Head of caudate nucleus (tissue), 42 donors: ENCODE data around the gene SCG3.

ENCODE experiments used
- DNase-seq, 42 donors: peaks; one replicate each; pipeline versions ENCODE4 v3.0.0 to v3.0.0-alpha.2; 2020 to 2021; ENCODE audit warnings: mixed read lengths in 7 of 42
- intact Hi-C: fragments of 100-400 bp; cut with DNase I; formaldehyde crosslinking; loops from one replicate; pipeline ENCODE4 v1.15.0; 2022

SCG3 gene

GRCh38 chr15:51675234-51675633 is 6.1 kb upstream of the SCG3 start:
- DNase-seq: no peak
- intact Hi-C loops: no loop called here

- intact Hi-C loops: no loop called here
- DNase-seq: no peak
Observed at GRCh38 chr15:51677021-51677420, 4.3 kb upstream of the SCG3 start.

GRCh38 chr15:51677452-51677851 is 3.9 kb upstream of the SCG3 start:
- DNase-seq: peak in 12 of 42 donors; percentile 6 to 51 (median 22)
- intact Hi-C loops: no loop called here

DNA sequence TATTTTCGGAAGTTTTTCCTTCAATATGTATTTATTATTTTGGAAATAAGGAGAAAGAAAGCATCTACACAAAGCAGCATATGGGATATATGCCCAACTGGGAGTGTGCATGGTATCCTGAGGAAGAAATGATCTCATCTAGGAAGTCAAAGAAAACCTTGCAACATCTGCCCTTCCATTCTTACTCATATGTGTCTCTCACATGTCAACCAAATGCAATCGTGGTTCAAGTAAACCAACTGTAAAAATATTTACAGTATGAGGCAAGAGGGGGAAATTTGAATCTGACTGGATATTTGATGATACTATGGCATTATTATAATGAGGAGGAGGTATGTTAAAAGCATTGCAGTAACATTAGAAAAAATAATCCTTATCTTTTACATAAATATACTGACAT is 3.2 kb upstream of the SCG3 start:
- no peak for DNase-seq
- intact Hi-C loops: no loop called here

- DNase-seq: peak in 15 of 42 donors; percentile 18 to 68 (median 36)
Observed at GRCh38 chr15:51680321-51680720, 982 bp upstream of the SCG3 start.

GRCh38 chr15:51687565-51687964 is 6.3 kb downstream of the SCG3 start:
- intact Hi-C loops: no loop called here
- no peak for DNase-seq

More at GRCh38 chr15:51680321-51680720, 982 bp upstream of the SCG3 start:
- intact Hi-C loops: no loop called here

DNA sequence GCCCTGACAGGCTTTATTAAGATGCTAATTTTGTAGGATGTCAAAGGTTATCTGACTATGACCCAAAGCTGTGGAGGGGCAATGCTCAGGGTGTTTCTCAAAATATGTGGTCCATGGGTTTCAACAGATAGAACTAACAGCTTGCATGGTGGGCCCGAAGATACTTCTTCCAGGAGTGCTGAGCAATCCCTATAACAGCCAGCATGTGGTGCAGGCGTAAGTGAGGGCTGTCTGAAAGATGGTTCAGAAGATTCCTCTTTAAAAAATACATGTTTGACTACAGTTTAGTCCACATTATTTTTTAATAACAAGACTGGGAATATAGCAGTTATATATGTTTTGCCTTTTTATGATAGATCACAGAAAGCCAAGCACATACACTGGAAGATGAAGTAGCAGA is 7.6 kb downstream of the SCG3 start:
- intact Hi-C loops: no loop called here
- DNase-seq: no peak

DNA sequence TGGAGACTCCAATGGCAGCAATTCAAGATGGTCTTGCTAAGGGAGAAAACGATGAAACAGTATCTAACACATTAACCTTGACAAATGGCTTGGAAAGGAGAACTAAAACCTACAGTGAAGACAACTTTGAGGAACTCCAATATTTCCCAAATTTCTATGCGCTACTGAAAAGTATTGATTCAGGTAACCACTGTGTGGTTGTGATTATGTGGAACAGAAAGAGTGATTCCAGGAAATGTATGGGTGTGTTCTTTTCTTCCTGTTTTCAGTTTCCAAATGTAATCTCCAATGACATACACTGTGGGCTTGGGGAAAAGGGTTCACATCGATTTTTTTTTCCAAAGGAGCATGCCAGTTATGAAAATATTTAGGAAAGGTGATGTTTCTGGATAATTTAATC is 10.9 kb downstream of the SCG3 start:
- intact Hi-C loops: no loop called here
- DNase-seq: no peak

DNA sequence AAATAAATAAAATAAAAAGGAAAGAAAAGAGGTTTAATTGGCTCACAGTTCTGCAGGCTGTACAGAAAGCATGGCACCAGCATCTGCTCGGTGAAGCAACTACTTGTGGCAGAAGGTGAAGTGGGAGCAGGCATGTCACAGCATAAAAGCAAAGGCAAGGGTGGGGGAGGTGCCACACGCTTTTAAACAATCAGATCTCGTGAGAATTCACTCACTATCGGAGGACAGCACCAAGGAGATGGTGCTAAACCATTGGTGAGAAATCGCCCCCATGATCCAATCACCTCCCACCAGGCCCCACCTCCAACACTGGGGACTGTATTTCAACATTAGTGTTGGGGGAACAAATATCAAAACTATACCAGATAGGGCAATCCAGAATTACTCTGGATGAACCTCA is 15.3 kb downstream of the SCG3 start:
- no peak for DNase-seq
- intact Hi-C loops: no loop called here

- DNase-seq: no peak
- intact Hi-C loops: no loop called here
Observed at GRCh38 chr15:51697163-51697562, 15.9 kb downstream of the SCG3 start.

DNA sequence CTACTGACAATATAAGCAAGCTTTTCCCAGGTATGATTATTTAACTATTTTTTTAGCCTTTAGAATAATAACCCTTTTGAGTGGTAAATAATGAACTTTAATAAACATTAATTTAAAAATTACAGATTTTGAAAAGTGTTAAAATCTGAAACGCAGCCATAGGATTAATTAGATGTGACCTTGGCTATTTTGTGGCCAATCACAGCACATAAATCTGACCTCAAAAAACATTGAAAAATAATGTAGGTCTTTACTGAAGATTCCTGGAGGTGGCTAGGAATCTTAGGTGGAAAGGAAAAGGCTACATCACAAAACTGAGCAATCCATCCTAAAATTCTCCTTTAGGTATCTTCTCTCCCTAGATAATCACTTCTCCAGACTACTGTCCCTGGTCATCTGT is 18.1 kb downstream of the SCG3 start:
- intact Hi-C loops: no loop called here
- DNase-seq: no peak

GRCh38 chr15:51702710-51703109 is 21.4 kb downstream of the SCG3 start:
- DNase-seq: no peak
- intact Hi-C loops: no loop called here

DNA sequence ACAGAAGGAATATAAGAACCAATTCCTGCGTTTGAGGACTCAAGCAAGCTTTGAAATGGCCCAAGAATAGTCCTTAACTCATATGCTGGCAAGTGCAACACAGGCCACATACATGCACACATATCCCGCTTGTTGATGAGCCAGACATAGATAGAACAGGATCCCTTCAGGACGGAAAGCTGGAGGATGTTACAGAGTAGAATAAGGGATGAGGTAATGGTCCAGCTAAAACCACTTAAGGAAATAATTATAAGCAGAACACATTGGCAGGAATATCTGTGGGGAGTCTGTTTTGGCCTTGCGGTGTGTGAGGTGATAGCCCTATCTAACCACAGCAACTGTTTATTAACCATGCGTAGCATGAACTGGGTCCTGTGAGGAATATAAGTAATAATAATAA is 25.0 kb downstream of the SCG3 start:
- no peak for DNase-seq
- intact Hi-C loops: no loop called here

GRCh38 chr15:51706926-51707608 is 25.8 kb downstream of the SCG3 start:
- intact Hi-C loops: no loop called here
- no peak for DNase-seq

GRCh38 chr15:51708013-51708412 is 26.7 kb downstream of the SCG3 start:
- no peak for DNase-seq
- intact Hi-C loops: no loop called here

DNA sequence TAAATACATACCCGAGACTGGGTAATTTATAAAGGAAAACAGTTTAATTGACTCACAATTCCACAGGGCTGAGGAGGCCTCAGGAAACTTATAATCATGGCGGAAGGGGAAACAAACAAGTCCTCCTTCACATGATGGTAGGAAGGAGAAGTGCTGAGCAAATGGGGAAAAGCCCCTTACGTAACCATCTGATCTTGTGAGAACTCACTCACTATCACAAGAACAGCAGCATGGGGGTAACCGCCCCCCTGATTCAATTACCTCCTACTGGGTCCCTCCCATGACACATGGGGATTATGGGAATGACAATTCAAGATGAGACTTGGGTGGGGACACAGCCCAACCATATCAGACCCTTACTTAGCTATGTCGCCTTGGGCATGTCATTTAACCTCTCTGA is 27.7 kb downstream of the SCG3 start:
- DNase-seq: no peak
- intact Hi-C loops: no loop called here

DNA sequence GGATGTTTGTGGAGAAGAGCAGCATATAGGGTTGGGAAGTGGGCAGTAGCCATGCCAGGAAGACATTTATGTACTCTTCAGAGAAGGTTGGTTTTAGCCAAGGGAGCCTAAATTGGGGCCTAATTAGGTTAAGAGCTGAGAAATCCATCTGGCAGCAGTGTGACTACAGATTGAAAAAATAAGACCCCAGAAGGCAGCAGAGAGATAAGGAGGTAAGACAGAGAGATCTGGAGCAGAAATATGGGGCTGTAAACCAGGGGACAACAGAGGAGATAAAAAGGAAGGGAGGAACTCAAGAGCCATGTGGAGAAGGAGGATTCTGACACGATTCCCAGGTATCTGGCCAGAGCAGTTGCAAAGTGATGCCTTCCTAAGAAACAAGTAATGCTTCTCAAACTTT is 32.9 kb downstream of the SCG3 start:
- DNase-seq: no peak
- intact Hi-C loops: no loop called here

- intact Hi-C loops: no loop called here
- no peak for DNase-seq
Observed at GRCh38 chr15:51714911-51715310, 33.6 kb downstream of the SCG3 start.

- DNase-seq: no peak
- intact Hi-C loops: no loop called here
Observed at GRCh38 chr15:51718219-51718618, 36.9 kb downstream of the SCG3 start.

DNA sequence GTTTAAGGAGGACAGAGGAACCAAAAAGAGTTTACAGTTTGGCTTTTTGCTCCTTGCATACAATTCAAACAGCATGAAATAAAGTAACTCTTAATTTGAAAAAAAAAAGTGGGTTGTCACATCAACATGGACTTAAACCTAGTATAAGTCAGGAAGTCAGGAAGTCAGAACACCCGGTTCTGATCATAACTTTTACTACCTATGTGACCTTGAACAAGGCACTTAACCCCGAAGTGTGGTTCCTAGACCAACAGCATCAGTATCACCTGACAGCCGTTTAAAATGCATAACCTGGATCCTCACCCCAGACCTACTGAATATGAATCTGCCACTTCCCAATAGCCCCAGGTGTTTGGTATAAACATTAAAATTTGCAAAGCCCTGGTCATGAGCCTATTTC is 37.4 kb downstream of the SCG3 start:
- no peak for DNase-seq
- intact Hi-C loops: no loop called here

DNA sequence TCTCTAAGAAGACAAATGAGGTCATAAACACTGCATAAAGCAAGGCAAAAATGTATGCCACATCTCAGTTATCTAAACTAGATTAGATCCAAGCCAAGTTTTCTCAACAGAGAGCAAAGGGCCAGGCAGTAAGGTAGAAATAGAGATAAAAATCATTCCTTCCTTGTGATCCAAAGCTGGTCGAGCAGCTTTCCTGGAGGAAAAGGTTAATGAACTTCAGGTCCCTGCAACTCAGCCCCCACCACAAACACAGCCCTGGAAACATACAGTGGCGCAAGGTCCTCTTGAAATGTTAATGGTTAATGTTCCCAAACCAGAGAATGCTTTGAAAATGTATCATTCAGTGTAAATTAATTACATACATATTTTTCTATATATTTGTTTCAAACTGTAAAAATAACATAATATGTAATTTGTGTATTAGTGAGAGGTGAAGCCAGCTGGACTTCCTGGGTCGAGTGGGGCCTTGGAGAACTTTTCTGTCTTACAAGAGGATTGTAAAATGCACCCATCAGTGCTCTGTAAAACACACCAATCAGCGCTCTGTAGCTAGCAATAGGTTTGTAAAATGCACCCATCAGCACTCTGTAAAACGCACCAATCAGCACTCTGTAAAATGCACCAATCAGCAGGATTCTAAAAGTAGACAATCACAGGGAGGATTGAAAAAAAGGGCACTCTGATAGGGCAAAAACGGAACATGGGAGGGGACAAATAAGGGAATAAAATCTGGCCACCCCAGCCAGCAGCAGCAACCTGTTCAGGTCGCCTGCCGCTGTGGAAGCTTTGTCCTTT is 39.1 kb downstream of the SCG3 start:
- intact Hi-C loops: no loop called here
- DNase-seq: no peak
